ENCODE data around the gene VAPB. TPM values are rescaled to one million over a fixed set of nuclear protein-coding genes. Genes with fewer than 3 reads are reported as not detected.
A peak's percentile ranks its signal among the peaks of the same experiment; 100 is the strongest.

The VAPB gene
- total RNA-seq = 10 to 100 TPM; 45.8 to 55.3 TPM

- peaks cover 0 to 2% of the 10 kb centered on the region in 2 donors for H3K9me3 Mint-ChIP-seq
- DNase-seq (peak; percentile 96 to 99), ATAC-seq (replicated peaks in 1 of 2) (peak; percentile 99)
- peak within 1 kb of the TSS; percentile 86 for H3K27ac Mint-ChIP-seq
- peak within 1 kb of the TSS; percentile 94 to 99 for H3K4me3 Mint-ChIP-seq
- H3K36me3 Mint-ChIP-seq (ENCODE audit: insufficient read depth in 2 of 2) = peaks cover 18 to 24% of the 10 kb centered on the region in 2 donors
- no peaks in the 10 kb centered on the region for H3K27me3 Mint-ChIP-seq (ENCODE audit: low read depth)
- peaks cover 46% of the 10 kb centered on the region for H3K4me1 Mint-ChIP-seq (ENCODE audit: low read depth)
These were observed at the start of gene VAPB for GRCh38 chr20:58388882-58389323. VAPB (plus strand) TSS chr20:58389229; CDS start chr20:58389460, 231 bp downstream.

DNA sequence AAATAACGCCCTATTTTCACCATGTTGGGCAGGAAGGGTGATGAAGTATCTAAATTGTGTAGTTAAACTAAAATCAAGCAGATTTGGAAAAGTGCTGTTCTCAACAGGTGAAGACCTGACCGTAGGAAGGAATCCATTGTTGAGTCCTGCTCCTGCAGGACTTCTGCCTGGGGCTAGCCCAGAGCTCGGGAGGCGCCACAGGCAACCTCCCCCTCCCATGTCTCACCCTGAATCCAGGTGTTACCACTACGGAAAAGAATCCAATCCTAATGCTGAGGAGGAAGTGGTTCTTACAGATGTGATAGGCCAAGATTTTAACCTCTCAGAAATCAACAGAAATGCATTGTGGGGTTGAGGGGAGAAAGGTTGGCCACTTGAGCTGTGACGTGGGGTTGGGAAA is 49.3 kb upstream of the VAPB start:
- Mint-ChIP-seq H3K36me3 (ENCODE audit: insufficient read depth in 2 of 2) (peaks cover 2 to 9% of the 10 kb centered on the region in 2 donors), H3K4me1 (ENCODE audit: low read depth) (peaks cover 30% of the 10 kb centered on the region), H3K4me3 (no peak overlapping the region), H3K9me3 (peaks cover 0 to 8% of the 10 kb centered on the region in 2 donors), H3K27ac (no peak overlapping the region), H3K27me3 (ENCODE audit: low read depth) (no peaks in the 10 kb centered on the region)
- ATAC-seq (replicated peaks in 1 of 2) = no peak
- DNase-seq = no peak

DNA sequence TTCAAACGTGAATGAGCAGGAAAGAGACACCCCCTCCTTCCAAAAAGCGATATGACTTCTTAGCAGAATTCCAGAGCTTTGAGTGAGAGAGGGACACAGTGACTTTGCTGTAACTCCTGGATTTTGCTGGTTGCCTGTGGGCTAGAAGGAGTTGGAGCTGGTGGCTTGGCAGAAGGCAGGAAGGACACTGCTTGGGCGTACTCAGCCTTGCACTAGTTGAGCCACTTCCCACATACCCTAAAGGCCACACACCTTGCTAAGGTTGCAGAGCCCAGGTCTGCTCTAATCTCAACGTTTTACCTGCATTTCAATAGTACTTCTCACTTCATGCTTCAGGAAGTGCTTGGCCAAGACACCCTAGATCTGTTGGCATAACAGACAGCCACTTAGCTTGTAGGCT is 48.9 kb upstream of the VAPB start:
- H3K27me3 Mint-ChIP-seq (ENCODE audit: low read depth) = no peaks in the 10 kb centered on the region
- H3K27ac Mint-ChIP-seq = no peak overlapping the region
- H3K4me3 Mint-ChIP-seq = no peak overlapping the region
- peaks cover 2 to 9% of the 10 kb centered on the region in 2 donors for H3K36me3 Mint-ChIP-seq (ENCODE audit: insufficient read depth in 2 of 2)
- no peak for ATAC-seq (replicated peaks in 1 of 2)
- DNase-seq = no peak
- peaks cover 30% of the 10 kb centered on the region for H3K4me1 Mint-ChIP-seq (ENCODE audit: low read depth)
- H3K9me3 Mint-ChIP-seq = peaks cover 0 to 8% of the 10 kb centered on the region in 2 donors

DNA sequence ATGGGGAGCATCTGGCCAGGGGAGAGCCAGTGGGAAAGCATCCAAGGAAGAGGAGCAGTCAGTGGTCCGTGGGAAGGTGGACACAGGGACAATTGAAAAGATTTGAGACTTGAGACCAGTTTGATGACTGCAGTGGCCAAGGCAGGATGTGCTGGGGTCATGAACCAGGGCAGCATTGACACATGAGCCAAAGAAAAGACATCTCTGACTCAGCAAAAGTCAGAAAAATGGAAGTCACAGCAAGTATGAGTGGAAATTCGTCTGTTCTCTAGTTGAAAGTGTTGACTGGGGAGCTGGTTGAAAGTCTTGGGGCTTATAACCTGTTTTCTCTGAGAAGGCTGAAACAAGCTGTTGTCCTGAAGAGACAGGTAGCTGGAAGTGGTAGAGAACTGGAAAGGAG is 48.2 kb upstream of the VAPB start:
- H3K9me3 Mint-ChIP-seq = peaks cover 0 to 8% of the 10 kb centered on the region in 2 donors
- ATAC-seq (replicated peaks in 1 of 2) = peak in 1 of 2 donors; percentile 26

DNA sequence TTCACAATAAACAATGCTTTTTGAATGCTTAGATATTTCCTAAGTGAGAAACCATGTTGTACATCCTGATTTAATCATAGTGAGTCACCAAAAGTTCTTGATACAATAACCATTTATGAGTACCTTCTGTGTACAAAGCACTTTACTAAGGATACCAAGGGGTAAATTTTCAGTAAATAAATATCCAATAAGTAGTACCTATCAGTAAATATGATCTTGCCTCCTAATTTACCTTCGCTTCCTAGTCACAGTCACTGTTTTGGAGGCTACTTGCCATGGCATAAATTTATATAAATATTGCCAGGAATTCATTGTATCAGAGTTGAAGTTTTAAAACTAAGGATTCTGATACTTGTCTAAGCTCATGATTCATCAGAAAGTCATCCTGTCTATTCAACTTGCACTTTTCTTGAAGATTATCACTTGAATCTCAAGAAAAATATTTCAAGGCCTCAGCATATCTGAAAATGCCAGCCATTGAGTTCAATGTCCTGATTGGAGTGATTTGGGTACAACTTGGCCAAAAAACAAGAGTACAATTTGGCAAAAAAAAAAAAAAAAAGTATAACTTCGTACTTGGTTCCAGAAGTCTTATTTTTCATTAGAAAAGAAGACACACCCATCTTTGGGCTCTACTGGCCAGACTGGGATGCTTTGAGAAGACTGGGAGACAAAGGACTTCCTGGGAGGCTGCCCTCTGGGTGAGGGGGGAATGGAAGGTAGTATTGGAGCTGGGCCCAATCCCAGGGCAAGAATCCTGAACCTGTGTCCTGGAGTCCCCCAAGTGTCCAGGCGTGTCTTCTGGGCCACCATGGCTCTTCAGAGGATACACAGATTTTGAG is 46.7 kb upstream of the VAPB start:
- ATAC-seq (replicated peaks in 1 of 2) (peak in 1 of 2 donors; percentile 41), DNase-seq (no peak)
- Mint-ChIP-seq H3K4me1 (ENCODE audit: low read depth) (peaks cover 25% of the 10 kb centered on the region), H3K4me3 (no peak overlapping the region), H3K36me3 (ENCODE audit: insufficient read depth in 2 of 2) (peaks cover 11 to 25% of the 10 kb centered on the region in 2 donors), H3K27ac (no peak overlapping the region), H3K9me3 (peaks cover 0 to 8% of the 10 kb centered on the region in 2 donors), H3K27me3 (ENCODE audit: low read depth) (no peaks in the 10 kb centered on the region)

More for the DNA sequence above, 48.2 kb upstream of the VAPB start:
- Mint-ChIP-seq H3K27ac (peak overlapping the region; percentile 29), H3K4me3 (peak overlapping the region in 1 of 2 donors; percentile 29), H3K4me1 (ENCODE audit: low read depth) (peaks cover 30% of the 10 kb centered on the region), H3K27me3 (ENCODE audit: low read depth) (no peaks in the 10 kb centered on the region), H3K36me3 (ENCODE audit: insufficient read depth in 2 of 2) (peaks cover 4 to 15% of the 10 kb centered on the region in 2 donors)
- DNase-seq = no peak

GRCh38 chr20:58344741-58345140 is 44.3 kb upstream of the VAPB start:
- ATAC-seq (replicated peaks in 1 of 2) (no peak), DNase-seq (no peak)
- Mint-ChIP-seq H3K4me1 (ENCODE audit: low read depth) (peaks cover 24% of the 10 kb centered on the region), H3K9me3 (peaks cover 0 to 8% of the 10 kb centered on the region in 2 donors), H3K4me3 (no peak overlapping the region), H3K27ac (no peak overlapping the region), H3K27me3 (ENCODE audit: low read depth) (no peaks in the 10 kb centered on the region), H3K36me3 (ENCODE audit: insufficient read depth in 2 of 2) (peaks cover 13 to 24% of the 10 kb centered on the region in 2 donors)

- H3K36me3 Mint-ChIP-seq (ENCODE audit: insufficient read depth in 2 of 2) = peaks cover 13 to 22% of the 10 kb centered on the region in 2 donors
- no peak for DNase-seq
- H3K4me1 Mint-ChIP-seq (ENCODE audit: low read depth) = peaks cover 16% of the 10 kb centered on the region
- no peak overlapping the region for H3K27ac Mint-ChIP-seq
- H3K9me3 Mint-ChIP-seq = no peaks in the 10 kb centered on the region
- no peak for ATAC-seq (replicated peaks in 1 of 2)
- no peaks in the 10 kb centered on the region for H3K27me3 Mint-ChIP-seq (ENCODE audit: low read depth)
- H3K4me3 Mint-ChIP-seq = no peak overlapping the region
These were observed 39.5 kb upstream of the VAPB start for GRCh38 chr20:58349570-58349969.

GRCh38 chr20:58352468-58352867 is 36.6 kb upstream of the VAPB start:
- ATAC-seq (replicated peaks in 1 of 2) (peak; percentile 93 to 96), DNase-seq (peak; percentile 37 to 48)
- Mint-ChIP-seq H3K4me3 (no peak overlapping the region), H3K9me3 (no peaks in the 10 kb centered on the region), H3K27me3 (ENCODE audit: low read depth) (no peaks in the 10 kb centered on the region), H3K27ac (no peak overlapping the region), H3K36me3 (ENCODE audit: insufficient read depth in 2 of 2) (peaks cover 4 to 5% of the 10 kb centered on the region in 2 donors), H3K4me1 (ENCODE audit: low read depth) (peaks cover 16% of the 10 kb centered on the region)

DNA sequence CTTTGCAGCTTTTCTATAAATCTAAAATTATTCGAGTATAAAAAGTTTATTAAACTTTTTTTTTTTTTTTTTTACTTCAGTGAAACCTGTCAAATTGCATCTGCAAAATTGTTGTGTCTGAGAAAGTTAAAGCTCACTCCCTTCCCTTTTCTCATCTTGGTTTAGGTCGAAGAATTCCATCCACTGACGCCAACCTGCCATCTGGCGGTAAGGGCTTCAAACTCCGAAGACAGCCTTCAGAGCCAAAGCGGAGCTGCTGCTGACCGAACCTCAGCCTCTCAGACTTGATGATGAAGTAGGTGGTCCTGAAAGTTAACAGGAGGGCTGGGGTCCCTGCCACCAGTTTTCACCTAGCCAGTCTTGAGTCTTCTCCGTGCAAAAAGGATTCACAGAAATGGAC is 29.6 kb upstream of the VAPB start:
- Mint-ChIP-seq H3K4me1 (ENCODE audit: low read depth) (no peaks in the 10 kb centered on the region), H3K4me3 (no peak overlapping the region), H3K36me3 (ENCODE audit: insufficient read depth in 2 of 2) (peaks cover 2 to 12% of the 10 kb centered on the region in 2 donors), H3K9me3 (no peaks in the 10 kb centered on the region), H3K27me3 (ENCODE audit: low read depth) (no peaks in the 10 kb centered on the region), H3K27ac (no peak overlapping the region)
- ATAC-seq (replicated peaks in 1 of 2) = no peak
- DNase-seq = no peak

GRCh38 chr20:58360936-58361335 is 28.1 kb upstream of the VAPB start:
- Mint-ChIP-seq H3K27ac (no peak overlapping the region), H3K27me3 (ENCODE audit: low read depth) (no peaks in the 10 kb centered on the region), H3K9me3 (no peaks in the 10 kb centered on the region), H3K4me1 (ENCODE audit: low read depth) (no peaks in the 10 kb centered on the region), H3K4me3 (no peak overlapping the region), H3K36me3 (ENCODE audit: insufficient read depth in 2 of 2) (peaks cover 2 to 12% of the 10 kb centered on the region in 2 donors)
- DNase-seq = no peak
- no peak for ATAC-seq (replicated peaks in 1 of 2)

DNA sequence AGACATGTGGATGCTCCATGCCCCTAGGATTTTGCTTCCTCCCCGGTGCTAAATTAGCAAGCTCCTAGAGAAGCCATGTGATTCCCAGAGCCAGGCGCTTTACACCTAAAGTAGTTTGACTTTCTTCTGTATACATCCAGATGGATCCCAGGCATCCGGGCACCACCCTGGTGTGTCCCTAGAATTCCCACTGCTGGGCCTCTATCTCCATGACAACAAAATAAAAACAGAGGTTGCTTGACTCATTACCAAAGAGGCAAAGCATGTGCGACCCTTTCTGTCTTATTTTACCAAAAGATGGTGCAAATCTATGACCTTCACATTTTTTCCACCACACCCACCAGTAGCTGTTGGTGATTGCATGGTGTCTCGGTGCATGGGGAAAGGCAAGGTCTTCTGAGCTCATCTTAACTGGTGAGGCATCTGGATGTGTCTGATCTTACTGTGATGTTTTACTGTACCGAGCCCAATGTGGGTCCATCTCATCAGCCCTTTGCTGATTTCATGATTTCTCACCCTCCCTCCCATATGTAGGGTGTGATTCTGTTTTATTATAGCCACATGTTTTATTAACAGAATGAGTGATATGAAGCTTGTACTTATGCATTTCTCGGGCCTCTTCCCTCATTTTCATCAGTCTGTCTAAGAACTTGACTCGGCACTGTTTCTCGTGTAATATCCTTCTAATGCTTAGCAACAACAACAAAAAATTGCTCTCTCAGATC is 27.4 kb upstream of the VAPB start:
- no peak overlapping the region for H3K4me3 Mint-ChIP-seq
- peaks cover 2 to 12% of the 10 kb centered on the region in 2 donors for H3K36me3 Mint-ChIP-seq (ENCODE audit: insufficient read depth in 2 of 2)
- H3K27ac Mint-ChIP-seq = peak overlapping the region; percentile 19
- ATAC-seq (replicated peaks in 1 of 2) (peak; percentile 44 to 47), DNase-seq (no peak)
- H3K4me1 Mint-ChIP-seq (ENCODE audit: low read depth) = no peaks in the 10 kb centered on the region
- H3K27me3 Mint-ChIP-seq (ENCODE audit: low read depth) = no peaks in the 10 kb centered on the region
- H3K9me3 Mint-ChIP-seq = no peaks in the 10 kb centered on the region

DNA sequence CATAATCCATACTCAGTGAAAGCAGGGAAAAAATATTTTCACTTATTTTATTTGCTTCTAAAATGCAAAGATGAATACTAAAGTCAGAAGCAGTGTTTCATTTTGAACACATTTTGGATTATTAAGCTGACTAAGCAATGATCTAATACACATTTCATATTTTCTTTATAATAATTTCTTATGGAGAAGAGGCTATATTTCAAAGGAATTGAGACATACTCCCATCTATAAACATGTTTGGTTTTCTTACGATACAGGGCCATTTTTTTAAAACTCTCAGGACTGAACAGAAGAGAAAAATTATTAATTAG is 26.9 kb upstream of the VAPB start:
- Mint-ChIP-seq H3K4me3 (no peak overlapping the region), H3K27ac (no peak overlapping the region)
- ATAC-seq (replicated peaks in 1 of 2) = no peak

GRCh38 chr20:58362970-58363369 is 26.1 kb upstream of the VAPB start:
- peaks cover 2 to 12% of the 10 kb centered on the region in 2 donors for H3K36me3 Mint-ChIP-seq (ENCODE audit: insufficient read depth in 2 of 2)
- no peaks in the 10 kb centered on the region for H3K4me1 Mint-ChIP-seq (ENCODE audit: low read depth)
- H3K27ac Mint-ChIP-seq = peak overlapping the region; percentile 23
- DNase-seq (no peak), ATAC-seq (replicated peaks in 1 of 2) (no peak)
- no peaks in the 10 kb centered on the region for H3K9me3 Mint-ChIP-seq
- no peak overlapping the region for H3K4me3 Mint-ChIP-seq
- no peaks in the 10 kb centered on the region for H3K27me3 Mint-ChIP-seq (ENCODE audit: low read depth)

More for the DNA sequence above, 26.9 kb upstream of the VAPB start:
- no peak for DNase-seq
- Mint-ChIP-seq H3K36me3 (ENCODE audit: insufficient read depth in 2 of 2) (peaks cover 2 to 12% of the 10 kb centered on the region in 2 donors), H3K27me3 (ENCODE audit: low read depth) (no peaks in the 10 kb centered on the region), H3K9me3 (no peaks in the 10 kb centered on the region), H3K4me1 (ENCODE audit: low read depth) (no peaks in the 10 kb centered on the region)
